Mammary epithelial cell (primary cell): ENCODE results near the gene ATP2A1.

Experiments used
- EZH2 ChIP-seq: IDR thresholded peaks from 2 replicates; pipeline ENCODE4 v1.6.1; 2012; ENCODE audit warnings: low read length, inconsistent platforms, borderline replicate concordance
- TF ChIP-seq, protein P1 (sequence below), 2 donors: IDR thresholded peaks in 1 of 2; conservative IDR thresholded peaks in 1 of 2; 2 replicates each; pipeline ENCODE4 v1.5.1; 2011 to 2012; ENCODE audit warnings: inconsistent platforms in 2 of 2, low read length in 2 of 2, mild to moderate bottlenecking in 2 of 2, control low read depth in 1 of 2, low read depth in 1 of 2; ENCODE audit not compliant: insufficient read depth in 1 of 2; ENCODE audit errors: extremely low read depth in 1 of 2

DNA sequence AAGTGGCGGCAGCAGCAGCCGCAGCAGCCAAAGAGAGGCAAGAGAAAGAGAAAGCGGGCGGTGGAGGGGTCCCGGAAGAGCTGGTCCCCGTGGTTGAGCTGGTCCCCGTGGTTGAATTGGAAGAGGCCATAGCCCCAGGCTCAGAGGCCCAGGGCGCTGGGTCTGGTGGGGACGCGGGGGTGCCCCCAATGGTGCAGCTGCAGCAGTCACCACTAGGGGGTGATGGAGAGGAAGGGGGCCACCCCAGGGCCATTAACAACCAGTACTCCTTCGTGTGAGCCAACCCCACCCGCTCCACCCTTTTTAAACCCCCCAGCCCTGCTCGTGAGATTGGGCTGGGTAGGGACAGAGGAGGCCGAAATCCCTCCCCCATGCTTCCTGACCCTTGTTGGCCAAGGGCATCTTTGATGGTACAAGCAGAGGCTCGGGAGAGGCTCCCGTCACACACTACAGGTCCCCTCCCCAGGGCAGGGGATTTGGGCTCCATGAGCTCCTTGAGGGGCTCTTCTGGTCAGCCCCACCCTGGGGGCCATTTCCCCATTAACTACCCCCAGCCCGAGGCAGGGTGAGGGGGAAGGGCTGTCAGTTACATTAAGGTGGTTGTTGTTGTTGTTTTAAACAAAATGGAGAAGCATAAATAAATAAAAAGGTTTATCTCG is 4.6 kb upstream of the ATP2A1 start:
- no peak for TF ChIP-seq EZH2
- TF ChIP-seq, protein P1, sequence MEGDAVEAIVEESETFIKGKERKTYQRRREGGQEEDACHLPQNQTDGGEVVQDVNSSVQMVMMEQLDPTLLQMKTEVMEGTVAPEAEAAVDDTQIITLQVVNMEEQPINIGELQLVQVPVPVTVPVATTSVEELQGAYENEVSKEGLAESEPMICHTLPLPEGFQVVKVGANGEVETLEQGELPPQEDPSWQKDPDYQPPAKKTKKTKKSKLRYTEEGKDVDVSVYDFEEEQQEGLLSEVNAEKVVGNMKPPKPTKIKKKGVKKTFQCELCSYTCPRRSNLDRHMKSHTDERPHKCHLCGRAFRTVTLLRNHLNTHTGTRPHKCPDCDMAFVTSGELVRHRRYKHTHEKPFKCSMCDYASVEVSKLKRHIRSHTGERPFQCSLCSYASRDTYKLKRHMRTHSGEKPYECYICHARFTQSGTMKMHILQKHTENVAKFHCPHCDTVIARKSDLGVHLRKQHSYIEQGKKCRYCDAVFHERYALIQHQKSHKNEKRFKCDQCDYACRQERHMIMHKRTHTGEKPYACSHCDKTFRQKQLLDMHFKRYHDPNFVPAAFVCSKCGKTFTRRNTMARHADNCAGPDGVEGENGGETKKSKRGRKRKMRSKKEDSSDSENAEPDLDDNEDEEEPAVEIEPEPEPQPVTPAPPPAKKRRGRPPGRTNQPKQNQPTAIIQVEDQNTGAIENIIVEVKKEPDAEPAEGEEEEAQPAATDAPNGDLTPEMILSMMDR (conservative IDR thresholded peaks at IDR 0.05 in 1 of 2, IDR thresholded peaks at IDR 0.05 in 1 of 2; ENCODE audit: extremely low read depth in 1 of 2, insufficient read depth in 1 of 2, low read depth in 1 of 2, low read length in 2 of 2) = peak; percentile 69 to 76
